DOHH2 (cell line): Measurements from ENCODE around the gene ADAMTS2.

Source experiments
- H3F3A ChIP-seq: fragments of 200-600 bp; sonication (generic), shearing (Covaris generic); 2 replicates; pipeline ENCODE4 v1.6.0; 2016; ENCODE audit warnings: antibody characterized with exemption, mild to moderate bottlenecking; ENCODE audit not compliant: control insufficient read depth, insufficient read depth
- H3K27ac ChIP-seq: fragments of 200-600 bp; sonication (generic); 2 replicates; pipeline ENCODE4 v1.5.1; 2014; ENCODE audit warnings: low read depth, mild to moderate bottlenecking, low read length, moderate library complexity
- H3K27me3 ChIP-seq: fragments of 200-600 bp; sonication (generic); 2 replicates; pipeline ENCODE4 v1.6.1; 2014; ENCODE audit warnings: mild to moderate bottlenecking, low read length, mixed read lengths; ENCODE audit not compliant: control insufficient read depth
- H3K36me3 ChIP-seq: fragments of 200-600 bp; sonication (generic); 2 replicates; pipeline ENCODE4 v1.6.1; 2014; ENCODE audit warnings: mild to moderate bottlenecking, low read length, moderate library complexity, mixed read lengths; ENCODE audit not compliant: control insufficient read depth
- H3K4me1 ChIP-seq: fragments of 200-600 bp; sonication (generic); 2 replicates; pipeline ENCODE4 v1.6.1; 2014; ENCODE audit warnings: mild to moderate bottlenecking, low read length, mixed read lengths; ENCODE audit not compliant: control insufficient read depth
- H3K4me2 ChIP-seq: fragments of 200-600 bp; sonication (generic); 2 replicates; pipeline ENCODE4 v1.6.0; 2014; ENCODE audit warnings: mild to moderate bottlenecking, low read length, moderate library complexity
- H3K4me3 ChIP-seq: fragments of 200-600 bp; sonication (generic); 2 replicates; pipeline ENCODE4 v1.5.1; 2014; ENCODE audit warnings: mild to moderate bottlenecking, low read length, mixed read lengths
- H3K79me2 ChIP-seq: fragments of 200-600 bp; sonication (generic); 2 replicates; pipeline ENCODE4 v1.6.1; 2014; ENCODE audit warnings: mild to moderate bottlenecking, low read length, mixed read lengths; ENCODE audit not compliant: control insufficient read depth
- H3K9me2 ChIP-seq: fragments of 200-600 bp; sonication (generic); replicated peaks from 2 replicates; pipeline ENCODE4 v1.6.1; 2014; ENCODE audit warnings: mild to moderate bottlenecking, low read length, mixed read lengths; ENCODE audit not compliant: control insufficient read depth
- H3K9me3 ChIP-seq: fragments of 200-600 bp; sonication (generic); 2 replicates; pipeline ENCODE4 v1.6.1; 2014; ENCODE audit warnings: antibody characterized with exemption, low read length, mixed read lengths; ENCODE audit not compliant: control insufficient read depth, insufficient read depth
- H4K20me1 ChIP-seq: fragments of 200-600 bp; sonication (generic); 2 replicates; pipeline ENCODE4 v1.6.0; 2014; ENCODE audit warnings: low read depth, mild to moderate bottlenecking, antibody characterized with exemption, low read length, moderate library complexity; ENCODE audit not compliant: control insufficient read depth, insufficient read depth
- EZH2phosphoT487 ChIP-seq: fragments of 200-600 bp; sonication (generic); IDR thresholded peaks from 2 replicates; pipeline ENCODE4 v1.6.1; 2017; ENCODE audit warnings: borderline replicate concordance, mild to moderate bottlenecking, antibody characterized with exemption, low read length, moderate library complexity, mixed read lengths
- TF ChIP-seq, protein P1 (sequence below): fragments of 200-600 bp; sonication (generic); IDR thresholded peaks from one replicate; pipeline ENCODE4 v1.5.1; 2014; ENCODE audit warnings: antibody characterized with exemption, mild to moderate bottlenecking, low read depth, low read length; ENCODE audit not compliant: poor library complexity, severe bottlenecking

ADAMTS2 gene

DNA sequence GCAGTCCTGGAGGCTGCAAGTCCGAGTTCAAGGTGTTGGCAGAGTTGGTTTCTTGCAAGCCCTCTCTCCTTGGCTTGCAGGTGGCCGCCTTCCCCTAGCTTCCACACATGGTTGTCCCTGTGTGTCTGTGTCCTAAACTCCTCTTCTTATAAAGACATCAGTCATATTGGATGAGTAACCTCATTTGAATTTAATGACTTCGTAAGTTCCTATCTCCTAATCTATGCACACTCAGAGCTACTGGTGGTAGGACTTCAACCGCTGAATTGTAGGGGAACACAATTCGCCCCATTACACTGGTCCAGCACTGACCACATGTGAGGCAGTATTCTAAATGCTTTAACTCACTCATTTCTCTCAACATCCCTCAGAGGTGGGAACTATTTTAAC is 25.9 kb upstream of the ADAMTS2 start:
- H3K9me2 ChIP-seq: no peaks in the 10 kb centered on the region
- H3K27me3 ChIP-seq: no peaks in the 10 kb centered on the region
- no peaks in the 10 kb centered on the region for H3K9me3 ChIP-seq
- H3K4me2 ChIP-seq: no peak overlapping the region
- TF ChIP-seq, protein P1, sequence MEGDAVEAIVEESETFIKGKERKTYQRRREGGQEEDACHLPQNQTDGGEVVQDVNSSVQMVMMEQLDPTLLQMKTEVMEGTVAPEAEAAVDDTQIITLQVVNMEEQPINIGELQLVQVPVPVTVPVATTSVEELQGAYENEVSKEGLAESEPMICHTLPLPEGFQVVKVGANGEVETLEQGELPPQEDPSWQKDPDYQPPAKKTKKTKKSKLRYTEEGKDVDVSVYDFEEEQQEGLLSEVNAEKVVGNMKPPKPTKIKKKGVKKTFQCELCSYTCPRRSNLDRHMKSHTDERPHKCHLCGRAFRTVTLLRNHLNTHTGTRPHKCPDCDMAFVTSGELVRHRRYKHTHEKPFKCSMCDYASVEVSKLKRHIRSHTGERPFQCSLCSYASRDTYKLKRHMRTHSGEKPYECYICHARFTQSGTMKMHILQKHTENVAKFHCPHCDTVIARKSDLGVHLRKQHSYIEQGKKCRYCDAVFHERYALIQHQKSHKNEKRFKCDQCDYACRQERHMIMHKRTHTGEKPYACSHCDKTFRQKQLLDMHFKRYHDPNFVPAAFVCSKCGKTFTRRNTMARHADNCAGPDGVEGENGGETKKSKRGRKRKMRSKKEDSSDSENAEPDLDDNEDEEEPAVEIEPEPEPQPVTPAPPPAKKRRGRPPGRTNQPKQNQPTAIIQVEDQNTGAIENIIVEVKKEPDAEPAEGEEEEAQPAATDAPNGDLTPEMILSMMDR: no peak
- TF ChIP-seq EZH2phosphoT487: no peak
- H3K4me1 ChIP-seq: no peaks in the 10 kb centered on the region
- no peaks in the 10 kb centered on the region for H3K36me3 ChIP-seq
- H4K20me1 ChIP-seq: no peaks in the 10 kb centered on the region
- no peak overlapping the region for H3K4me3 ChIP-seq
- no peaks in the 10 kb centered on the region for H3K79me2 ChIP-seq
- H3F3A ChIP-seq: no peaks in the 10 kb centered on the region
- H3K27ac ChIP-seq: no peak overlapping the region

DNA sequence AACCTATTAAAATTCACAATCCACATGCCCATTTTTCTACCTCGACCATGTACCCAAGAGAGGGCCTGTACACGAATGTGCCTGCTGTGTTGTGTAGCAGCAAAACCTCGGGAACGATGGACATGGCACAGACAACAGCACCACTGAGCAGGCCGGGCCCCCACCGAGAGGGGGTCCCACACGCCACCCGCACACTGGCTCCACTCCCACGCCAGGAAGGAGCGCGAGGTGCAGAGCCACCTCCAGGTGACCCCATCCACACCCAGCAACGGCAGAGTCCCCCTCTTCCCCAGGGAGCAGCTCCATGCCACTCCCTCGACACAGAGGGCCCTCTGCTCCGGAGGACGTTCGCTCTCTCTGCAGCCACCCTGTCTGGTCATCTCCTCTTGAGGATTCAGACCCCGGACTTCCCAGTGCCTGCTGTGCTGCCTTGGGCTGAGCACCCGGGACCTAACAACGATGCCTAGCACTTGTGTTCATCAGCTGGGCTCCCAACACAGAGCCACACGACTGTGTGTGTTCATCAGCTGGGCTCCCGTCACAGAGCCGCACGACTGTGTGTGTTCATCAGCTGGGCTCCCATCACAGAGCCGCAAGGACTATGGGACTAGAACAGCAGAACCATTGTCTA is 25.3 kb upstream of the ADAMTS2 start:
- Histone ChIP-seq H3K79me2 (no peaks in the 10 kb centered on the region), H3K4me2 (no peak overlapping the region), H3K27ac (no peak overlapping the region), H3K27me3 (no peaks in the 10 kb centered on the region), H3K4me3 (no peak overlapping the region), H3K36me3 (no peaks in the 10 kb centered on the region), H3K9me3 (no peaks in the 10 kb centered on the region), H4K20me1 (no peaks in the 10 kb centered on the region), H3K4me1 (no peaks in the 10 kb centered on the region), H3F3A (no peaks in the 10 kb centered on the region), H3K9me2 (no peaks in the 10 kb centered on the region)
- TF ChIP-seq, protein P1: no peak
- no peak for TF ChIP-seq EZH2phosphoT487

DNA sequence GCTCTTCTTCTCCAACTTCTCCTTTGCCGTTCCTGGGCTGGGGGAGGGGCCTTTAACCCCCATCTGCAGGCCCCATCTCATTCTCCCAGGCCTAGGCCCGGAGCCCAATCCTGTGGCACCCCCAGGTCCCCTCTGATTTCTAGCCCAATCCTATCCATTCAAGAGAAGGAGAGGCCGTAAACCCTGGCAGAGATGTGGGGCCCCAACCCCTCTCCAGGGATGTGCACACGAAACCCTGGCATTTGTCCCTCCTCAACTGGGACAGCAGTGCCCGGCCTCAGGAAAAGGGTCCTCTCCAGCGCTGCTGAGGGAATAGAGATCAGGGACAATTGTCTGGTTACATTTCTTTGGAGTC is 24.2 kb upstream of the ADAMTS2 start:
- TF ChIP-seq, protein P1: no peak
- Histone ChIP-seq H3K9me3 (no peaks in the 10 kb centered on the region), H3K27me3 (no peaks in the 10 kb centered on the region), H3K9me2 (no peaks in the 10 kb centered on the region), H3K4me1 (no peaks in the 10 kb centered on the region), H3K36me3 (no peaks in the 10 kb centered on the region), H4K20me1 (no peaks in the 10 kb centered on the region), H3K4me2 (no peak overlapping the region), H3F3A (no peaks in the 10 kb centered on the region), H3K4me3 (no peak overlapping the region), H3K79me2 (no peaks in the 10 kb centered on the region), H3K27ac (no peak overlapping the region)
